HEK293 (cell line): ENCODE data around the gene STING1.

Experiments
- CTCF ChIA-PET: fragments of 350-600 bp; formaldehyde crosslinking; extraction: SDS; loops from one replicate; lab custom pipeline; 2021; ENCODE audit warnings: antibody characterized with exemption; lab: Yijun Ruan, JAX
- POLR2A ChIA-PET: fragments of 300-600 bp; formaldehyde crosslinking; extraction: SDS; loops from one replicate; lab custom pipeline; 2020; ENCODE audit warnings: antibody characterized with exemption, inconsistent platforms; lab: Yijun Ruan, JAX
- H3K27ac ChIP-seq: fragments of 200-500 bp; sonication (Bioruptor generic); 2 replicates; pipeline ENCODE4 v1.5.1; 2014; ENCODE audit warnings: low read depth, low read length, control low read depth, inconsistent platforms; ENCODE audit errors: extremely low read depth
- H3K36me3 ChIP-seq, 2 experiments: fragments of 200-500 bp in 1 of 2; sonication (Bioruptor generic) in 1 of 2; 1 replicate in 1 of 2; 2 replicates in 1 of 2; pipeline ENCODE4 v1.5.1; 2014 to 2017; ENCODE audit warnings: inconsistent platforms in 2 of 2, low read length in 2 of 2; ENCODE audit not compliant: control insufficient read depth in 2 of 2, insufficient read depth in 1 of 2
- H3K4me1 ChIP-seq: fragments of 200-500 bp; sonication (Bioruptor generic); 2 replicates; pipeline ENCODE4 v1.5.1; 2014; ENCODE audit warnings: mild to moderate bottlenecking, low read length, inconsistent platforms; ENCODE audit not compliant: control insufficient read depth, insufficient read depth
- H3K4me3 ChIP-seq: 2 replicates; pipeline ENCODE4 v1.5.1; 2011; ENCODE audit warnings: low read depth, mild to moderate bottlenecking, control low read depth, low read length, moderate library complexity
- H3K9me3 ChIP-seq: fragments of 200-500 bp; sonication (Bioruptor generic); 2 replicates; pipeline ENCODE4 v1.5.1; 2014; ENCODE audit warnings: low read depth, low read length, inconsistent platforms; ENCODE audit not compliant: control insufficient read depth, insufficient read depth
- EGR2 ChIP-seq: fragments of 450-650 bp; formaldehyde crosslinking; IDR thresholded peaks from 2 replicates; pipeline ENCODE4 v1.5.1; 2016; ENCODE audit warnings: low read depth, missing biosample characterization, missing genetic modification characterization
- ZBTB20 ChIP-seq: fragments of 450-650 bp; formaldehyde crosslinking; IDR thresholded peaks from 2 replicates; pipeline ENCODE4 v1.5.1; 2016; ENCODE audit warnings: missing biosample characterization, missing genetic modification characterization
- ZNF140 ChIP-seq: fragments of 450-650 bp; formaldehyde crosslinking; IDR thresholded peaks from 2 replicates; pipeline ENCODE4 v1.5.1; 2016; ENCODE audit warnings: missing biosample characterization, missing genetic modification characterization
- ZNF169 ChIP-seq: fragments of 450-650 bp; formaldehyde crosslinking; IDR thresholded peaks from 2 replicates; pipeline ENCODE4 v1.5.1; 2016; ENCODE audit warnings: missing biosample characterization, missing genetic modification characterization
- ZNF211 ChIP-seq: fragments of 450-650 bp; formaldehyde crosslinking; IDR thresholded peaks from 2 replicates; pipeline ENCODE4 v1.5.1; 2016; ENCODE audit warnings: low read depth, missing biosample characterization, missing genetic modification characterization
- ZNF221 ChIP-seq: fragments of 450-650 bp; formaldehyde crosslinking; IDR thresholded peaks from 2 replicates; pipeline ENCODE4 v1.5.1; 2017; ENCODE audit warnings: missing biosample characterization, missing genetic modification characterization, borderline replicate concordance
- ZNF239 ChIP-seq: fragments of 450-650 bp; formaldehyde crosslinking; IDR thresholded peaks from 2 replicates; pipeline ENCODE4 v1.5.1; 2016; ENCODE audit warnings: missing biosample characterization, missing genetic modification characterization
- ZNF366 ChIP-seq: fragments of 450-650 bp; formaldehyde crosslinking; conservative IDR thresholded peaks from 2 replicates; pipeline ENCODE4 v1.5.1; 2016; ENCODE audit warnings: missing biosample characterization, missing genetic modification characterization
- ZNF549 ChIP-seq: fragments of 450-650 bp; IDR thresholded peaks from 2 replicates; pipeline ENCODE4 v1.5.1; 2018; ENCODE audit warnings: missing biosample characterization, missing genetic modification characterization, mild to moderate bottlenecking, inconsistent platforms, moderate library complexity
- ZNF561 ChIP-seq: fragments of 450-650 bp; IDR thresholded peaks from 2 replicates; pipeline ENCODE4 v1.5.1; 2018; ENCODE audit warnings: missing biosample characterization, missing genetic modification characterization, borderline replicate concordance
- ZNF623 ChIP-seq: fragments of 450-650 bp; formaldehyde crosslinking; IDR thresholded peaks from 2 replicates; pipeline ENCODE4 v1.5.1; 2016; ENCODE audit warnings: missing biosample characterization, missing genetic modification characterization
- ZNF624 ChIP-seq: fragments of 450-650 bp; formaldehyde crosslinking; IDR thresholded peaks from 2 replicates; pipeline ENCODE4 v1.5.1; 2017; ENCODE audit warnings: missing biosample characterization, missing genetic modification characterization
- TF ChIP-seq, protein P1 (sequence below): fragments of 450-650 bp; formaldehyde crosslinking; IDR thresholded peaks from 2 replicates; pipeline ENCODE4 v1.5.0; 2017; ENCODE audit warnings: missing biosample characterization, missing genetic modification characterization, borderline replicate concordance
- TF ChIP-seq, protein P2 (sequence below): fragments of 450-650 bp; formaldehyde crosslinking; IDR thresholded peaks from 2 replicates; pipeline ENCODE4 v1.5.1; 2017; ENCODE audit warnings: missing biosample characterization, missing genetic modification characterization
- TF ChIP-seq, protein P3 (sequence below): fragments of 450-650 bp; formaldehyde crosslinking; IDR thresholded peaks from 2 replicates; pipeline ENCODE4 v1.5.1; 2016; ENCODE audit warnings: missing biosample characterization, missing genetic modification characterization
- TF ChIP-seq, protein P4 (sequence below): fragments of 450-650 bp; formaldehyde crosslinking; IDR thresholded peaks from 2 replicates; pipeline ENCODE4 v1.5.1; 2016; ENCODE audit warnings: missing biosample characterization, missing genetic modification characterization, borderline replicate concordance
- TF ChIP-seq, protein P5 (sequence below): fragments of 450-650 bp; IDR thresholded peaks from 2 replicates; pipeline ENCODE4 v1.5.1; 2018; ENCODE audit warnings: missing biosample characterization, mild to moderate bottlenecking, missing genetic modification characterization
- TF ChIP-seq, protein P6 (sequence below): fragments of 450-650 bp; formaldehyde crosslinking; IDR thresholded peaks from 2 replicates; pipeline ENCODE4 v1.5.1; 2016; ENCODE audit warnings: missing biosample characterization, missing genetic modification characterization, borderline replicate concordance
- TF ChIP-seq, protein P7 (sequence below): fragments of 450-650 bp; formaldehyde crosslinking; IDR thresholded peaks from 2 replicates; pipeline ENCODE4; 2016; ENCODE audit warnings: missing biosample characterization, missing genetic modification characterization

Gene STING1

DNA sequence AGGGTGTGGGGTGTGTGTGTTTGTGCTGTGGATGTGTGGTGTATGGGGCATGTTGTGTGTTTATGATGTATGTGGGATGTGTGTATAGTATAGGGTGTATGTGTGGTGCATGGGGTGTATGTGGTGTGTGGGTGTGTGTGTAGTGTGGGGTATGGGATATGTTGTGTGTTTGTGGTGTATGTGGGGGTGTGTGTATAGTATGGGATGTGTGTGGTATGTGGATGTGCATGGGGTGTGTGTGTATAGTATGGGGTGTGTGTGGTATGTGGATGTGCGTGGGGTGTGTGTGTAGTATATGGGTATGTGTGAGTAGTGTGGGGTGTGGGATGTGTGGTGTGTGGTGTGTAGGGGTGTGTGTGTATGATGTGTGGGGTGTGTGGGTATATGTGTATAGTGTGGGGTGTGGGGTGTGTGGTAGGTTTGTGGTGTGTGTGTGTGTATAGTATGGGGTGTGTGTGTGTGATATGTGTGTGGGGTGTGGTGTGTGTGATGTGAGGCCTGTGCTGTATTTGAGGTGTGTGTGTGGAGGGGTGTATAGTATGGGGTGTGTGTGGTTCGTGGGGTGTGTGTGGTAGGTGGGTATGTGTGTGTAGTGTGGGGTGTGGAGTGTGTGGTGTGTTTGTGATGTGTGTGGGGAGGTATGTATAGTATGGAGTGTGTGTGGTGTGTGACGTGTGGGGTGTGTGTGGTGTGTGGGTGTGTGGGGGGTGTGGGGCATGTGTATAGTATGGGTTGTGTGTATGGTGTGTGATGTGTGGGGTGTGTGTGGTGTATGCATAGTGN is 30.5 kb downstream of the STING1 start:
- POLR2A ChIA-PET: no interaction called here
- CTCF ChIA-PET: no interaction called here
- Histone ChIP-seq H3K4me1 (no peaks in the 10 kb centered on the region), H3K4me3 (no peak overlapping the region), H3K36me3 (no peaks in the 10 kb centered on the region; a peak in 1 of 3 replicates), H3K9me3 (no peaks in the 10 kb centered on the region), H3K27ac (no peak overlapping the region)
- TF ChIP-seq, protein P1, sequence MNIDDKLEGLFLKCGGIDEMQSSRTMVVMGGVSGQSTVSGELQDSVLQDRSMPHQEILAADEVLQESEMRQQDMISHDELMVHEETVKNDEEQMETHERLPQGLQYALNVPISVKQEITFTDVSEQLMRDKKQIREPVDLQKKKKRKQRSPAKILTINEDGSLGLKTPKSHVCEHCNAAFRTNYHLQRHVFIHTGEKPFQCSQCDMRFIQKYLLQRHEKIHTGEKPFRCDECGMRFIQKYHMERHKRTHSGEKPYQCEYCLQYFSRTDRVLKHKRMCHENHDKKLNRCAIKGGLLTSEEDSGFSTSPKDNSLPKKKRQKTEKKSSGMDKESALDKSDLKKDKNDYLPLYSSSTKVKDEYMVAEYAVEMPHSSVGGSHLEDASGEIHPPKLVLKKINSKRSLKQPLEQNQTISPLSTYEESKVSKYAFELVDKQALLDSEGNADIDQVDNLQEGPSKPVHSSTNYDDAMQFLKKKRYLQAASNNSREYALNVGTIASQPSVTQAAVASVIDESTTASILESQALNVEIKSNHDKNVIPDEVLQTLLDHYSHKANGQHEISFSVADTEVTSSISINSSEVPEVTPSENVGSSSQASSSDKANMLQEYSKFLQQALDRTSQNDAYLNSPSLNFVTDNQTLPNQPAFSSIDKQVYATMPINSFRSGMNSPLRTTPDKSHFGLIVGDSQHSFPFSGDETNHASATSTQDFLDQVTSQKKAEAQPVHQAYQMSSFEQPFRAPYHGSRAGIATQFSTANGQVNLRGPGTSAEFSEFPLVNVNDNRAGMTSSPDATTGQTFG: 0 out of 2 replicates have a peak, but pooled peaks have one; percentile 20
- TF ChIP-seq, protein P2, sequence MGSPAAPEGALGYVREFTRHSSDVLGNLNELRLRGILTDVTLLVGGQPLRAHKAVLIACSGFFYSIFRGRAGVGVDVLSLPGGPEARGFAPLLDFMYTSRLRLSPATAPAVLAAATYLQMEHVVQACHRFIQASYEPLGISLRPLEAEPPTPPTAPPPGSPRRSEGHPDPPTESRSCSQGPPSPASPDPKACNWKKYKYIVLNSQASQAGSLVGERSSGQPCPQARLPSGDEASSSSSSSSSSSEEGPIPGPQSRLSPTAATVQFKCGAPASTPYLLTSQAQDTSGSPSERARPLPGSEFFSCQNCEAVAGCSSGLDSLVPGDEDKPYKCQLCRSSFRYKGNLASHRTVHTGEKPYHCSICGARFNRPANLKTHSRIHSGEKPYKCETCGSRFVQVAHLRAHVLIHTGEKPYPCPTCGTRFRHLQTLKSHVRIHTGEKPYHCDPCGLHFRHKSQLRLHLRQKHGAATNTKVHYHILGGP (tag by site-specific recombination): peak; percentile 19; the same call in 1 of the 2 replicates
- TF ChIP-seq, protein P3, sequence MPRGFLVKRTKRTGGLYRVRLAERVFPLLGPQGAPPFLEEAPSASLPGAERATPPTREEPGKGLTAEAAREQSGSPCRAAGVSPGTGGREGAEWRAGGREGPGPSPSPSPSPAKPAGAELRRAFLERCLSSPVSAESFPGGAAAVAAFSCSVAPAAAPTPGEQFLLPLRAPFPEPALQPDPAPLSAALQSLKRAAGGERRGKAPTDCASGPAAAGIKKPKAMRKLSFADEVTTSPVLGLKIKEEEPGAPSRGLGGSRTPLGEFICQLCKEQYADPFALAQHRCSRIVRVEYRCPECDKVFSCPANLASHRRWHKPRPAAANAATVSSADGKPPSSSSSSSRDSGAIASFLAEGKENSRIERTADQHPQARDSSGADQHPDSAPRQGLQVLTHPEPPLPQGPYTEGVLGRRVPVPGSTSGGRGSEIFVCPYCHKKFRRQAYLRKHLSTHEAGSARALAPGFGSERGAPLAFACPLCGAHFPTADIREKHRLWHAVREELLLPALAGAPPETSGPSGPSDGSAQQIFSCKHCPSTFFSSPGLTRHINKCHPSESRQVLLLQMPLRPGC (tag by site-specific recombination): 0 out of 2 replicates have a peak, but pooled peaks have one; percentile 8
- TF ChIP-seq, protein P4, sequence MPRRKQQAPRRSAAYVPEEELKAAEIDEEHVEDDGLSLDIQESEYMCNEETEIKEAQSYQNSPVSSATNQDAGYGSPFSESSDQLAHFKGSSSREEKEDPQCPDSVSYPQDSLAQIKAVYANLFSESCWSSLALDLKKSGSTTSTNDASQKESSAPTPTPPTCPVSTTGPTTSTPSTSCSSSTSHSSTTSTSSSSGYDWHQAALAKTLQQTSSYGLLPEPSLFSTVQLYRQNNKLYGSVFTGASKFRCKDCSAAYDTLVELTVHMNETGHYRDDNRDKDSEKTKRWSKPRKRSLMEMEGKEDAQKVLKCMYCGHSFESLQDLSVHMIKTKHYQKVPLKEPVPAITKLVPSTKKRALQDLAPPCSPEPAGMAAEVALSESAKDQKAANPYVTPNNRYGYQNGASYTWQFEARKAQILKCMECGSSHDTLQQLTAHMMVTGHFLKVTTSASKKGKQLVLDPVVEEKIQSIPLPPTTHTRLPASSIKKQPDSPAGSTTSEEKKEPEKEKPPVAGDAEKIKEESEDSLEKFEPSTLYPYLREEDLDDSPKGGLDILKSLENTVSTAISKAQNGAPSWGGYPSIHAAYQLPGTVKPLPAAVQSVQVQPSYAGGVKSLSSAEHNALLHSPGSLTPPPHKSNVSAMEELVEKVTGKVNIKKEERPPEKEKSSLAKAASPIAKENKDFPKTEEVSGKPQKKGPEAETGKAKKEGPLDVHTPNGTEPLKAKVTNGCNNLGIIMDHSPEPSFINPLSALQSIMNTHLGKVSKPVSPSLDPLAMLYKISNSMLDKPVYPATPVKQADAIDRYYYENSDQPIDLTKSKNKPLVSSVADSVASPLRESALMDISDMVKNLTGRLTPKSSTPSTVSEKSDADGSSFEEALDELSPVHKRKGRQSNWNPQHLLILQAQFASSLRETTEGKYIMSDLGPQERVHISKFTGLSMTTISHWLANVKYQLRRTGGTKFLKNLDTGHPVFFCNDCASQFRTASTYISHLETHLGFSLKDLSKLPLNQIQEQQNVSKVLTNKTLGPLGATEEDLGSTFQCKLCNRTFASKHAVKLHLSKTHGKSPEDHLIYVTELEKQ (tag by site-specific recombination): no peak
- TF ChIP-seq ZNF239 (tag by site-specific recombination) (0 out of 2 replicates have a peak, but pooled peaks have one; percentile 26), ZNF211 (0 out of 2 replicates have a peak, but pooled peaks have one; percentile 32), ZNF221 (tag by site-specific recombination) (no peak), EGR2 (tag by site-specific recombination) (peak; percentile 36; the same call in 1 of the 2 replicates), ZNF169 (tag by site-specific recombination) (0 out of 2 replicates have a peak, but pooled peaks have one; percentile 31), ZNF623 (tag by site-specific recombination) (no peak), ZBTB20 (0 out of 2 replicates have a peak, but pooled peaks have one; percentile 10), ZNF624 (tag by site-specific recombination) (no peak), ZNF140 (peak; percentile 3; the same call in 1 of the 2 replicates), ZNF366 (tag by site-specific recombination) (no peak), ZNF561 (tag by site-specific recombination) (no peak), ZNF549 (no peak)
- TF ChIP-seq, protein P5, sequence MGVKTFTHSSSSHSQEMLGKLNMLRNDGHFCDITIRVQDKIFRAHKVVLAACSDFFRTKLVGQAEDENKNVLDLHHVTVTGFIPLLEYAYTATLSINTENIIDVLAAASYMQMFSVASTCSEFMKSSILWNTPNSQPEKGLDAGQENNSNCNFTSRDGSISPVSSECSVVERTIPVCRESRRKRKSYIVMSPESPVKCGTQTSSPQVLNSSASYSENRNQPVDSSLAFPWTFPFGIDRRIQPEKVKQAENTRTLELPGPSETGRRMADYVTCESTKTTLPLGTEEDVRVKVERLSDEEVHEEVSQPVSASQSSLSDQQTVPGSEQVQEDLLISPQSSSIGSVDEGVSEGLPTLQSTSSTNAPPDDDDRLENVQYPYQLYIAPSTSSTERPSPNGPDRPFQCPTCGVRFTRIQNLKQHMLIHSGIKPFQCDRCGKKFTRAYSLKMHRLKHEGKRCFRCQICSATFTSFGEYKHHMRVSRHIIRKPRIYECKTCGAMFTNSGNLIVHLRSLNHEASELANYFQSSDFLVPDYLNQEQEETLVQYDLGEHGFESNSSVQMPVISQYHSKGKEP: no peak
- TF ChIP-seq, protein P6, sequence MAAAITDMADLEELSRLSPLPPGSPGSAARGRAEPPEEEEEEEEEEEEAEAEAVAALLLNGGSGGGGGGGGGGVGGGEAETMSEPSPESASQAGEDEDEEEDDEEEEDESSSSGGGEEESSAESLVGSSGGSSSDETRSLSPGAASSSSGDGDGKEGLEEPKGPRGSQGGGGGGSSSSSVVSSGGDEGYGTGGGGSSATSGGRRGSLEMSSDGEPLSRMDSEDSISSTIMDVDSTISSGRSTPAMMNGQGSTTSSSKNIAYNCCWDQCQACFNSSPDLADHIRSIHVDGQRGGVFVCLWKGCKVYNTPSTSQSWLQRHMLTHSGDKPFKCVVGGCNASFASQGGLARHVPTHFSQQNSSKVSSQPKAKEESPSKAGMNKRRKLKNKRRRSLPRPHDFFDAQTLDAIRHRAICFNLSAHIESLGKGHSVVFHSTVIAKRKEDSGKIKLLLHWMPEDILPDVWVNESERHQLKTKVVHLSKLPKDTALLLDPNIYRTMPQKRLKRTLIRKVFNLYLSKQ (tag by site-specific recombination): no peak
- TF ChIP-seq, protein P7, sequence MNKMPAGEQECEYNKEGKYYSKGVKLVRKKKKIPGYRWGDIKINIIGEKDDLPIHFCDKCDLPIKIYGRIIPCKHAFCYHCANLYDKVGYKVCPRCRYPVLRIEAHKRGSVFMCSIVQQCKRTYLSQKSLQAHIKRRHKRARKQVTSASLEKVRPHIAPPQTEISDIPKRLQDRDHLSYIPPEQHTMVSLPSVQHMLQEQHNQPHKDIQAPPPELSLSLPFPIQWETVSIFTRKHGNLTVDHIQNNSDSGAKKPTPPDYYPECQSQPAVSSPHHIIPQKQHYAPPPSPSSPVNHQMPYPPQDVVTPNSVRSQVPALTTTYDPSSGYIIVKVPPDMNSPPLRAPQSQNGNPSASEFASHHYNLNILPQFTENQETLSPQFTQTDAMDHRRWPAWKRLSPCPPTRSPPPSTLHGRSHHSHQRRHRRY (tag by site-specific recombination): 0 out of 2 replicates have a peak, but pooled peaks have one; percentile 34
